Neural cell (in vitro differentiated cells): ENCODE results near the gene RRBP1. TPM values are rescaled to one million over a fixed set of nuclear protein-coding genes. Genes with fewer than 3 reads are reported as not detected.
A peak's percentile ranks its signal among the peaks of the same experiment; 100 is the strongest.

Source experiments
- H2AFZ ChIP-seq: fragments of 200-600, 300-800 bp; sonication (generic), shearing (Covaris generic); 2 replicates; pipeline ENCODE4 v1.6.0; 2014; ENCODE audit warnings: low read depth, mild to moderate bottlenecking, antibody characterized with exemption, low read length, moderate library complexity
- H3F3A ChIP-seq: fragments of 200-600 bp; shearing (Covaris generic); 2 replicates; pipeline ENCODE4 v1.6.1; 2016; ENCODE audit warnings: mild to moderate bottlenecking, moderate library complexity, mixed read lengths, antibody characterized with exemption, low read length; ENCODE audit not compliant: insufficient read depth, poor library complexity, severe bottlenecking
- H3K27ac ChIP-seq: fragments of 200-600, 300-800 bp; sonication (generic), shearing (Covaris generic); 2 replicates; pipeline ENCODE4 v1.5.1; 2014; ENCODE audit warnings: mild to moderate bottlenecking, low read length, moderate library complexity
- H3K27me3 ChIP-seq: fragments of 300-800, 200-600 bp; sonication (generic), shearing (Covaris generic); 2 replicates; pipeline ENCODE4 v1.6.0; 2014; ENCODE audit warnings: mild to moderate bottlenecking, low read depth, low read length, moderate library complexity; ENCODE audit not compliant: insufficient read depth
- H3K36me3 ChIP-seq: fragments of 300-800, 200-600 bp; sonication (generic), shearing (Covaris generic); 2 replicates; pipeline ENCODE4 v1.5.1; 2014; ENCODE audit warnings: mild to moderate bottlenecking, antibody characterized with exemption, low read length, moderate library complexity; ENCODE audit not compliant: insufficient read depth
- H3K4me2 ChIP-seq: fragments of 300-800, 200-600 bp; sonication (generic), shearing (Covaris generic); 2 replicates; pipeline ENCODE4 v1.6.0; 2014; ENCODE audit warnings: mild to moderate bottlenecking, low read length
- H3K4me3 ChIP-seq: fragments of 300-800, 200-600 bp; sonication (generic), shearing (Covaris generic); 2 replicates; pipeline ENCODE4 v1.5.1; 2014; ENCODE audit warnings: mild to moderate bottlenecking, low read length, moderate library complexity
- H3K79me2 ChIP-seq: fragments of 200-600 bp; shearing (Covaris generic); replicated peaks from 2 replicates; pipeline ENCODE4 v1.6.0; 2014; ENCODE audit warnings: mild to moderate bottlenecking, low read length, moderate library complexity; ENCODE audit not compliant: insufficient read depth
- H3K9ac ChIP-seq: fragments of 300-800, 200-600 bp; sonication (generic), shearing (Covaris generic); 2 replicates; pipeline ENCODE4 v1.6.1; 2016; ENCODE audit warnings: mild to moderate bottlenecking, low read length, mixed read lengths
- H3K9me2 ChIP-seq: fragments of 200-600 bp; shearing (Covaris generic); 2 replicates; pipeline ENCODE4 v1.6.1; 2016; ENCODE audit warnings: mild to moderate bottlenecking, low read length, mixed read lengths; ENCODE audit not compliant: insufficient read depth
- H3K9me3 ChIP-seq: fragments of 200-600, 300-800 bp; sonication (generic), shearing (Covaris generic); 2 replicates; pipeline ENCODE4 v1.6.1; 2016; ENCODE audit warnings: mild to moderate bottlenecking, mixed run types, low read length, moderate library complexity, mixed read lengths
- H4K20me1 ChIP-seq: fragments of 200-600 bp; shearing (Covaris generic); 2 replicates; pipeline ENCODE4 v1.6.1; 2016; ENCODE audit warnings: mild to moderate bottlenecking, mixed run types; ENCODE audit not compliant: insufficient read depth
- EP300 ChIP-seq: fragments of 450-650 bp; conservative IDR thresholded peaks from 2 replicates; pipeline ENCODE4 v1.6.1; 2014; ENCODE audit warnings: antibody characterized with exemption, mild to moderate bottlenecking, moderate library complexity; ENCODE audit not compliant: poor library complexity, severe bottlenecking
- EZH2 ChIP-seq: fragments of 200-600, 300-800 bp; shearing (Covaris generic), sonication (generic); IDR thresholded peaks from 2 replicates; pipeline ENCODE4 v1.6.1; 2014; ENCODE audit warnings: antibody characterized with exemption, low read length, borderline replicate concordance, mild to moderate bottlenecking; ENCODE audit not compliant: insufficient read depth, poor library complexity, severe bottlenecking
- MXI1 ChIP-seq: fragments of 450-650 bp; conservative IDR thresholded peaks from 2 replicates; pipeline ENCODE4 v1.6.1; 2014; ENCODE audit warnings: antibody characterized with exemption, mild to moderate bottlenecking; ENCODE audit not compliant: poor library complexity, severe bottlenecking
- POLR2AphosphoS5 ChIP-seq: IDR thresholded peaks from 2 replicates; pipeline ENCODE4 v1.6.1; 2012
- RAD21 ChIP-seq: fragments of 450-650 bp; conservative IDR thresholded peaks from 2 replicates; pipeline ENCODE4 v1.6.1; 2014; ENCODE audit warnings: antibody characterized with exemption, mild to moderate bottlenecking, moderate library complexity
- SMC3 ChIP-seq: fragments of 450-650 bp; conservative IDR thresholded peaks from 2 replicates; pipeline ENCODE4 v1.6.1; 2014; ENCODE audit warnings: antibody characterized with exemption, mild to moderate bottlenecking, moderate library complexity; ENCODE audit not compliant: poor library complexity
- TAF1 ChIP-seq: IDR thresholded peaks from 2 replicates; pipeline ENCODE4 v1.6.1; 2012; ENCODE audit warnings: low read depth
- polyA plus RNA-seq: library from polyadenylated mRNA; depleted of rRNA; stranded (reverse); fragments of >200 nt; gene quantifications from 2 replicates; pipeline ENCODE4 v1.2.3, GENCODE V29; 2014
- TF ChIP-seq, protein P1 (sequence below): fragments of 450-650 bp; IDR thresholded peaks from 2 replicates; pipeline ENCODE4 v1.5.1; 2014; ENCODE audit warnings: antibody characterized with exemption, mild to moderate bottlenecking, moderate library complexity; ENCODE audit not compliant: poor library complexity, severe bottlenecking
- TF ChIP-seq, protein P2 (sequence below): IDR thresholded peaks from 2 replicates; pipeline ENCODE4 v1.6.1; 2012; ENCODE audit warnings: borderline replicate concordance

RRBP1 gene
- polyA plus RNA-seq, 1 donor from 2014 or later, result 2.2 TPM

DNA sequence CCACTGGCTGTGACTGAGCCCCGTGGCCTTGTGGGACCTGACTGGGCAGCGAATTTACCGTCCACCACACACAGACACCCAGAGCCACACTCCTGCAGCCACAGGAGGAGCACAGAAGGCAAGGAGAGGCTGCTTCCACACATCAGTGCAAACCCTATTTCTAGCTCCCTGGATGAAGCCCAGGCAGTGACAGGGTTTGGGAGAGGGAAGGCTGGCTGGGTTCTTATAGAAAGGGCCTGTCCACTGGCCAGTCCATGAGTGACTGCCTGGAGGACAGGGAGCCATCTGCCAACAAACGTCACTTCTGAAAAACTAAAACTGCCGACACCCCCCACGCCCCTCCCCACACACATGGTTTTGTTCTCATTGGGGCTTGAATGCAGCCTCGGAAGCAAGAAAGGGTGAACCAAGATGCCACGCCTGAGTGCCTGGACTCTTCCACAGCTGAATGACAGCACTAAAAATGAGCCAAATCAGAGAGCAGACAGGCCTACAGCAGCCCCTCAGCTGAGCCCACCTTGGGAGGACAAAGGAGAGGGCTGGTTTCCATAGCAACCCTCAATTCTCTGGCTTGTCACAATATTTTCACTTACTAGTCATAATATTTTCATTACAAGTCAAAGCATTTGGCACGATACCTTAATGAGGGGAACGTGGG is 38.4 kb downstream of the RRBP1 start:
- Histone ChIP-seq H3K79me2 (no peaks in the 10 kb centered on the region), H3K27ac (no peak overlapping the region)

DNA sequence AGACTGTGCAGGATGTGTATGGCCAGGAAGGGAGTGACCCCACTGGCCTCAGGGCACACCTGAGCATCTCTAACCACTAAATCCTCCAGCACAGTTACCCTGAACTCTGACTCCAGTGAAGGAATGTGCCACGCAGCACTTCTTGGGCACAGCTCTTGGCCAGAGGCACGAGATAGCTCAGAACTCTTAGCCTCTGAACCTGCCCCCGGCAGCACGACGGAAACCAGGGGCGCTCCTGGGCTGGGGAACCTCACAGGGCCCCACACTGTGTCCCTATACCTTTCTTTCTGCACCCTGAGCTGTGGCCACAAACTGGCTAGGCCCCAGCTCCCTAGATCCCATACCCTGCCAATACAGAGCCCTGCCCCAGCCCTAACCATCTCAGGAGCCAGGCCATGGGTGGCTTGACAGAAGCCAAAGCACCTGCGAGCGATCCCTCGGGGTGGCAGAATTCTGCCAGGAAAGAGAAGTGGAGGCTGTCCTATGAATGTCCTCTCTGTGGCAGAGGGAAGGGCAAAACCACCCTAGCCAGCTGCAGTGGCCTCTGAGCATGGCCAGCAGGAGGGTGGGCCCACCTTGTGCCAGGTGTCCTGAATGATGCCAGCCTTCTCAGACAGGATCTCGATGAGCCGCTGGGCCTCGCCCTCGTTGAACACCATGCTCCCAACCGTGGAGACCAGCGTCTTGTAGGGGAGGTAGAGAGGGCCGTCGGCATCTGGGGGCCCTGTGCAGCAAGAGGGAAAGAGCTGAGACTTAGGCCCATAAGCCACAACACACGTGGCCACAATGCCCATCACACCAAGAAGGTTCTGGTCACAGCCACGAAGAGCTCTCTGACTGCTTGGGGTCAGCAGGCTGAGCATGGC is 39.4 kb downstream of the RRBP1 start:
- no peaks in the 10 kb centered on the region for H3K79me2 ChIP-seq

More for the DNA sequence above, 38.4 kb downstream of the RRBP1 start:
- Histone ChIP-seq H3K27me3 (peaks cover 30% of the 10 kb centered on the region), H3K4me2 (no peak overlapping the region), H2AFZ (no peak overlapping the region), H3K4me3 (no peak overlapping the region), H3K9me2 (no peaks in the 10 kb centered on the region), H3F3A (no peaks in the 10 kb centered on the region), H4K20me1 (no peaks in the 10 kb centered on the region), H3K9ac (no peak overlapping the region), H3K36me3 (no peaks in the 10 kb centered on the region), H3K9me3 (no peaks in the 10 kb centered on the region)
- peak; percentile 70 for TF ChIP-seq POLR2AphosphoS5
- no peak for TF ChIP-seq RAD21
- TF ChIP-seq, protein P1, sequence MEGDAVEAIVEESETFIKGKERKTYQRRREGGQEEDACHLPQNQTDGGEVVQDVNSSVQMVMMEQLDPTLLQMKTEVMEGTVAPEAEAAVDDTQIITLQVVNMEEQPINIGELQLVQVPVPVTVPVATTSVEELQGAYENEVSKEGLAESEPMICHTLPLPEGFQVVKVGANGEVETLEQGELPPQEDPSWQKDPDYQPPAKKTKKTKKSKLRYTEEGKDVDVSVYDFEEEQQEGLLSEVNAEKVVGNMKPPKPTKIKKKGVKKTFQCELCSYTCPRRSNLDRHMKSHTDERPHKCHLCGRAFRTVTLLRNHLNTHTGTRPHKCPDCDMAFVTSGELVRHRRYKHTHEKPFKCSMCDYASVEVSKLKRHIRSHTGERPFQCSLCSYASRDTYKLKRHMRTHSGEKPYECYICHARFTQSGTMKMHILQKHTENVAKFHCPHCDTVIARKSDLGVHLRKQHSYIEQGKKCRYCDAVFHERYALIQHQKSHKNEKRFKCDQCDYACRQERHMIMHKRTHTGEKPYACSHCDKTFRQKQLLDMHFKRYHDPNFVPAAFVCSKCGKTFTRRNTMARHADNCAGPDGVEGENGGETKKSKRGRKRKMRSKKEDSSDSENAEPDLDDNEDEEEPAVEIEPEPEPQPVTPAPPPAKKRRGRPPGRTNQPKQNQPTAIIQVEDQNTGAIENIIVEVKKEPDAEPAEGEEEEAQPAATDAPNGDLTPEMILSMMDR, result no peak

More for the DNA sequence above, 39.4 kb downstream of the RRBP1 start:
- H4K20me1 ChIP-seq, result no peaks in the 10 kb centered on the region
- no peak overlapping the region for H3K4me2 ChIP-seq
- no peaks in the 10 kb centered on the region for H3K9me2 ChIP-seq
- no peak overlapping the region for H2AFZ ChIP-seq
- no peak overlapping the region for H3K4me3 ChIP-seq
- H3K27ac ChIP-seq, result no peak overlapping the region
- peaks cover 30% of the 10 kb centered on the region for H3K27me3 ChIP-seq
- no peak overlapping the region for H3K9ac ChIP-seq
- H3F3A ChIP-seq, result no peaks in the 10 kb centered on the region
- TF ChIP-seq POLR2AphosphoS5, result no peak
- TF ChIP-seq, protein P2, sequence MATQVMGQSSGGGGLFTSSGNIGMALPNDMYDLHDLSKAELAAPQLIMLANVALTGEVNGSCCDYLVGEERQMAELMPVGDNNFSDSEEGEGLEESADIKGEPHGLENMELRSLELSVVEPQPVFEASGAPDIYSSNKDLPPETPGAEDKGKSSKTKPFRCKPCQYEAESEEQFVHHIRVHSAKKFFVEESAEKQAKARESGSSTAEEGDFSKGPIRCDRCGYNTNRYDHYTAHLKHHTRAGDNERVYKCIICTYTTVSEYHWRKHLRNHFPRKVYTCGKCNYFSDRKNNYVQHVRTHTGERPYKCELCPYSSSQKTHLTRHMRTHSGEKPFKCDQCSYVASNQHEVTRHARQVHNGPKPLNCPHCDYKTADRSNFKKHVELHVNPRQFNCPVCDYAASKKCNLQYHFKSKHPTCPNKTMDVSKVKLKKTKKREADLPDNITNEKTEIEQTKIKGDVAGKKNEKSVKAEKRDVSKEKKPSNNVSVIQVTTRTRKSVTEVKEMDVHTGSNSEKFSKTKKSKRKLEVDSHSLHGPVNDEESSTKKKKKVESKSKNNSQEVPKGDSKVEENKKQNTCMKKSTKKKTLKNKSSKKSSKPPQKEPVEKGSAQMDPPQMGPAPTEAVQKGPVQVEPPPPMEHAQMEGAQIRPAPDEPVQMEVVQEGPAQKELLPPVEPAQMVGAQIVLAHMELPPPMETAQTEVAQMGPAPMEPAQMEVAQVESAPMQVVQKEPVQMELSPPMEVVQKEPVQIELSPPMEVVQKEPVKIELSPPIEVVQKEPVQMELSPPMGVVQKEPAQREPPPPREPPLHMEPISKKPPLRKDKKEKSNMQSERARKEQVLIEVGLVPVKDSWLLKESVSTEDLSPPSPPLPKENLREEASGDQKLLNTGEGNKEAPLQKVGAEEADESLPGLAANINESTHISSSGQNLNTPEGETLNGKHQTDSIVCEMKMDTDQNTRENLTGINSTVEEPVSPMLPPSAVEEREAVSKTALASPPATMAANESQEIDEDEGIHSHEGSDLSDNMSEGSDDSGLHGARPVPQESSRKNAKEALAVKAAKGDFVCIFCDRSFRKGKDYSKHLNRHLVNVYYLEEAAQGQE, result no peak
- no peak for TF ChIP-seq SMC3
- TF ChIP-seq, protein P1, result no peak
- no peak for TF ChIP-seq EZH2
- no peak for TF ChIP-seq TAF1
- TF ChIP-seq EP300, result no peak
- TF ChIP-seq MXI1, result no peak
- TF ChIP-seq RAD21, result no peak
- no peaks in the 10 kb centered on the region for H3K9me3 ChIP-seq
- no peaks in the 10 kb centered on the region for H3K36me3 ChIP-seq
